Measurements from ENCODE around the gene AGBL5. TPM values are rescaled to one million over a fixed set of nuclear protein-coding genes. Genes with fewer than 3 reads are reported as not detected.

The AGBL5 gene
- total RNA-seq, 1 experiment from 2014 or later = 40.0 TPM

DNA sequence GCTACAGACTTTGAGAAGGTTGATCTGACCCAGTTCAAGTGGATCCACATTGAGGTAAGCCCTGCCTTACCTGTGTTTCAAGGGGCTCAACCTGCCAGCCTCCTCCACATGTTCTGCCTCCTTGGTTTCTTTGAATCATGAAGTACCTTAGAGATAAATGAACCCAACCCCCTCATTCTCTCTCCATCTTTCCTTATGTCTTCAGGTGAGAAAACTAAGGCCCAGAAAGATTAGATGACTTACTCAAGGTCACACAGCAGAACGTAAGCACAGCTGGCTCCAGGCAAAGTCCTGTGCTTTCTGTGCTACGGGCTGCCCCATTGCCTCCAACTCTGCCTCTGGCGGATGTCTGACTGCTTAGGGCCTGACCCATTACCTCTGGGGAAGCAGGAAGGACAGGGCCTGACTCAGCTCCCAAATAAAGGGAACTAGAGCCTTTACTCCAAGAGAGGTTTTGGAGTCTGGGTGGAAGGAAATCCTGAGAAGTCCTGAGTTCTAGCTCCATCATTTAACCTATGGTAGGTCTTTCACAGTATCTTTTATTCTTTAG is 45.4 kb downstream of the AGBL5 start:
- DNase-seq (ENCODE audit: low read depth, low spot score) = no peak
- intact Hi-C loops (cut with micrococcal nuclease) = loop anchor here (5.0 kb wide), 1 partner anchor 120 kb away; the partner anchor contains the start of gene CAD
- peak overlapping the region; percentile 62; the same call in 1 of the 2 replicates for H3K4me2 ChIP-seq (ENCODE audit: low read length)

More for the DNA sequence above, 45.4 kb downstream of the AGBL5 start:
- Histone ChIP-seq H3K79me2 (ENCODE audit: insufficient read depth, low read length) (no peaks in the 10 kb centered on the region), H3K9me2 (ENCODE audit: insufficient read depth) (no peaks in the 10 kb centered on the region), H3K27me3 (ENCODE audit: insufficient read depth, low read length) (no peaks in the 10 kb centered on the region), H3K27ac (ENCODE audit: low read depth, low read length) (no peak overlapping the region), H3K4me3 (replicated peaks in 1 of 2; ENCODE audit: low read depth in 1 of 2, low read length in 2 of 2) (no peak overlapping the region), H2AFZ (ENCODE audit: low read depth, low read length, poor library complexity, severe bottlenecking) (no peak overlapping the region), H3K9ac (ENCODE audit: low read length) (no peak overlapping the region), H3K36me3 (ENCODE audit: control insufficient read depth in 1 of 2, insufficient read depth in 2 of 2, low read length in 2 of 2) (no peaks in the 10 kb centered on the region), H3K9me3 (ENCODE audit: control insufficient read depth in 1 of 2, insufficient read depth in 1 of 2, low read depth in 1 of 2, low read length in 2 of 2) (no peaks in the 10 kb centered on the region), H4K20me1 (ENCODE audit: insufficient read depth) (no peaks in the 10 kb centered on the region), H3K4me1 (ENCODE audit: control insufficient read depth in 1 of 2, insufficient read depth in 2 of 2, low read length in 2 of 2) (peaks cover 0 to 9% of the 10 kb centered on the region in 2 experiments; a peak in 1 of 4 replicates)
- CTCF ChIA-PET = interaction anchor here (1.0 to 1.6 kb wide), 5 partner anchors 95 to 206 kb away, joined by 3 to 5 read pairs (median 3); no protein-coding TSS in a partner anchor
- TF ChIP-seq CBX3 (IDR thresholded peaks at IDR 0.05; ENCODE audit: low read depth) (no peak), EZH2phosphoT487 (IDR thresholded peaks at IDR 0.05; ENCODE audit: borderline replicate concordance) (no peak), FOSL1 (IDR thresholded peaks at IDR 0.05; ENCODE audit: low read depth) (no peak), ZFX (IDR thresholded peaks at IDR 0.05) (no peak), RAD21 (IDR thresholded peaks at IDR 0.05; ENCODE audit: low read depth) (no peak), CEBPB (IDR thresholded peaks at IDR 0.05; ENCODE audit: low read depth) (no peak), EZH2 (IDR thresholded peaks at IDR 0.05) (no peak), JUND (IDR thresholded peaks at IDR 0.05) (no peak), SP1 (IDR thresholded peaks at IDR 0.05; ENCODE audit: low read depth) (no peak), TCF7L2 (IDR thresholded peaks at IDR 0.05; ENCODE audit: borderline replicate concordance, extremely low read depth, insufficient read depth, insufficient read length) (no peak), SIN3A (IDR thresholded peaks at IDR 0.05; ENCODE audit: low read depth) (no peak), YY1 (IDR thresholded peaks at IDR 0.05; ENCODE audit: extremely low read depth, insufficient replicate concordance, low read depth, low read length) (no peak), ZNF274 (IDR thresholded peaks at IDR 0.05; ENCODE audit: low read depth, low read length) (no peak), ELF1 (IDR thresholded peaks at IDR 0.05; ENCODE audit: borderline replicate concordance, low read depth) (no peak), SRF (IDR thresholded peaks at IDR 0.05; ENCODE audit: low read depth) (no peak)
- TF ChIP-seq, protein P1, sequence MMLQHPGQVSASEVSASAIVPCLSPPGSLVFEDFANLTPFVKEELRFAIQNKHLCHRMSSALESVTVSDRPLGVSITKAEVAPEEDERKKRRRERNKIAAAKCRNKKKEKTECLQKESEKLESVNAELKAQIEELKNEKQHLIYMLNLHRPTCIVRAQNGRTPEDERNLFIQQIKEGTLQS (IDR thresholded peaks at IDR 0.05) = no peak
- TF ChIP-seq, protein P2, sequence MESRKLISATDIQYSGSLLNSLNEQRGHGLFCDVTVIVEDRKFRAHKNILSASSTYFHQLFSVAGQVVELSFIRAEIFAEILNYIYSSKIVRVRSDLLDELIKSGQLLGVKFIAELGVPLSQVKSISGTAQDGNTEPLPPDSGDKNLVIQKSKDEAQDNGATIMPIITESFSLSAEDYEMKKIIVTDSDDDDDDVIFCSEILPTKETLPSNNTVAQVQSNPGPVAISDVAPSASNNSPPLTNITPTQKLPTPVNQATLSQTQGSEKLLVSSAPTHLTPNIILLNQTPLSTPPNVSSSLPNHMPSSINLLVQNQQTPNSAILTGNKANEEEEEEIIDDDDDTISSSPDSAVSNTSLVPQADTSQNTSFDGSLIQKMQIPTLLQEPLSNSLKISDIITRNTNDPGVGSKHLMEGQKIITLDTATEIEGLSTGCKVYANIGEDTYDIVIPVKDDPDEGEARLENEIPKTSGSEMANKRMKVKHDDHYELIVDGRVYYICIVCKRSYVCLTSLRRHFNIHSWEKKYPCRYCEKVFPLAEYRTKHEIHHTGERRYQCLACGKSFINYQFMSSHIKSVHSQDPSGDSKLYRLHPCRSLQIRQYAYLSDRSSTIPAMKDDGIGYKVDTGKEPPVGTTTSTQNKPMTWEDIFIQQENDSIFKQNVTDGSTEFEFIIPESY (IDR thresholded peaks at IDR 0.05; ENCODE audit: extremely low read depth, insufficient replicate concordance, low read length) = no peak
- TF ChIP-seq, protein P3, sequence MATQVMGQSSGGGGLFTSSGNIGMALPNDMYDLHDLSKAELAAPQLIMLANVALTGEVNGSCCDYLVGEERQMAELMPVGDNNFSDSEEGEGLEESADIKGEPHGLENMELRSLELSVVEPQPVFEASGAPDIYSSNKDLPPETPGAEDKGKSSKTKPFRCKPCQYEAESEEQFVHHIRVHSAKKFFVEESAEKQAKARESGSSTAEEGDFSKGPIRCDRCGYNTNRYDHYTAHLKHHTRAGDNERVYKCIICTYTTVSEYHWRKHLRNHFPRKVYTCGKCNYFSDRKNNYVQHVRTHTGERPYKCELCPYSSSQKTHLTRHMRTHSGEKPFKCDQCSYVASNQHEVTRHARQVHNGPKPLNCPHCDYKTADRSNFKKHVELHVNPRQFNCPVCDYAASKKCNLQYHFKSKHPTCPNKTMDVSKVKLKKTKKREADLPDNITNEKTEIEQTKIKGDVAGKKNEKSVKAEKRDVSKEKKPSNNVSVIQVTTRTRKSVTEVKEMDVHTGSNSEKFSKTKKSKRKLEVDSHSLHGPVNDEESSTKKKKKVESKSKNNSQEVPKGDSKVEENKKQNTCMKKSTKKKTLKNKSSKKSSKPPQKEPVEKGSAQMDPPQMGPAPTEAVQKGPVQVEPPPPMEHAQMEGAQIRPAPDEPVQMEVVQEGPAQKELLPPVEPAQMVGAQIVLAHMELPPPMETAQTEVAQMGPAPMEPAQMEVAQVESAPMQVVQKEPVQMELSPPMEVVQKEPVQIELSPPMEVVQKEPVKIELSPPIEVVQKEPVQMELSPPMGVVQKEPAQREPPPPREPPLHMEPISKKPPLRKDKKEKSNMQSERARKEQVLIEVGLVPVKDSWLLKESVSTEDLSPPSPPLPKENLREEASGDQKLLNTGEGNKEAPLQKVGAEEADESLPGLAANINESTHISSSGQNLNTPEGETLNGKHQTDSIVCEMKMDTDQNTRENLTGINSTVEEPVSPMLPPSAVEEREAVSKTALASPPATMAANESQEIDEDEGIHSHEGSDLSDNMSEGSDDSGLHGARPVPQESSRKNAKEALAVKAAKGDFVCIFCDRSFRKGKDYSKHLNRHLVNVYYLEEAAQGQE (IDR thresholded peaks at IDR 0.05; ENCODE audit: low read depth) = no peak
- POLR2A ChIA-PET = no interaction called here
- no TSS peak for BruUV-seq (replicated peaks)
- RAD21 ChIA-PET (ENCODE audit: low non-redundant PET in 1 of 2, low total read pairs in 2 of 2, uncharacterized antibody in 2 of 2, unreplicated experiment in 2 of 2) = interaction anchor here in 1 of 2 experiments (0.8 kb wide), 1 partner anchor 135 kb away, joined by 3 read pairs; no protein-coding TSS in a partner anchor
- 0 out of 2 replicates have a peak, but pooled peaks have one; percentile 4 for ATAC-seq

Measured in HCT116 (cell line).